Measurements from ENCODE around the gene BCL6B.

DNA sequence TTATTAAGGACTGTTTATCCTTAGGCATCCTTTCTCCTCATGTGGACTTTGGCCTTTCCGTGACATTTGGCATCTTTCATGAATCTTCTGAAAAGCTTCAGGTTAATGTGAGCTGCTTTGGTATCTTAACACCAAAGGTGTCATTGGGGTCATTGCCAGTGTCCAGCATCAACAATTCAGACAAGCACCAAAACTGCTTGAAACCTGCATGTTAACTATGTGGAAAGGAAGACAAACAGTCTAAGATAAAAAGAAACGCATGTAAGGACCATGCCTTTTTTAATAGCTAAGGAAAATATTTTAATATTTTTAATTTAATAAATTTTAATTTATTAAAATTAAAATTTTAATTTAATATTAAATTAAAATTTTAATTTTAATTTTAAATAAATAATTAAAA lies 19.1 kb upstream of the BCL6B start:
- TF ChIP-seq CTCF (conservative IDR thresholded peaks at IDR 0.05; ENCODE audit: low read depth, low read length) = no peak
- TF ChIP-seq EZH2 (IDR thresholded peaks at IDR 0.05; ENCODE audit: borderline replicate concordance, low read depth, low read length, poor library complexity, severe bottlenecking) = no peak

Measured in A673 (cell line).